Mesenchymal stem cell (in vitro differentiated cells and primary cell): ENCODE measurements around the gene ATP9B.

Experiments
- DNase-seq: peaks from one replicate; pipeline ENCODE4 v3.0.0-alpha.2; 2013
- H2AFZ ChIP-seq: one replicate; pipeline ENCODE4 v1.6.1; 2013; ENCODE audit warnings: low read depth, mild to moderate bottlenecking, control low read depth, inconsistent platforms, low read length, moderate library complexity
- H2AK5ac ChIP-seq: 2 replicates; pipeline ENCODE4 v1.6.1; 2013; ENCODE audit warnings: low read length, moderate library complexity, mild to moderate bottlenecking, inconsistent platforms; ENCODE audit not compliant: severe bottlenecking
- H2BK120ac ChIP-seq: one replicate; pipeline ENCODE4 v1.6.1; 2013; ENCODE audit warnings: low read depth, mild to moderate bottlenecking, inconsistent platforms, low read length, moderate library complexity
- H2BK12ac ChIP-seq, 2 experiments: one replicate each; pipeline ENCODE4 v1.6.1; 2013; ENCODE audit warnings: inconsistent platforms in 2 of 2, low read length in 2 of 2, mild to moderate bottlenecking in 2 of 2, moderate library complexity in 2 of 2, control low read depth in 1 of 2
- H2BK15ac ChIP-seq: one replicate; pipeline ENCODE4 v1.6.1; 2013; ENCODE audit warnings: mild to moderate bottlenecking, low read depth, inconsistent platforms; ENCODE audit not compliant: poor library complexity, severe bottlenecking
- H2BK5ac ChIP-seq: 2 replicates; pipeline ENCODE4 v1.6.1; 2013; ENCODE audit warnings: low read depth, mild to moderate bottlenecking, low read length, control low read depth, inconsistent platforms; ENCODE audit not compliant: poor library complexity, severe bottlenecking
- H3K14ac ChIP-seq, 2 experiments: one replicate each; pipeline ENCODE4 v1.6.1; 2013; ENCODE audit warnings: inconsistent platforms in 2 of 2, low read length in 2 of 2, control low read depth in 1 of 2, mild to moderate bottlenecking in 1 of 2, moderate library complexity in 1 of 2
- H3K18ac ChIP-seq, 2 experiments: one replicate each; pipeline ENCODE4 v1.6.1; 2013; ENCODE audit warnings: inconsistent platforms in 2 of 2, low read length in 2 of 2, control low read depth in 1 of 2, low read depth in 1 of 2, mild to moderate bottlenecking in 1 of 2
- H3K23ac ChIP-seq, 2 experiments: one replicate each; pipeline ENCODE4 v1.6.1; 2013; ENCODE audit warnings: inconsistent platforms in 2 of 2, low read length in 2 of 2, mild to moderate bottlenecking in 2 of 2, moderate library complexity in 2 of 2, control low read depth in 1 of 2
- H3K27ac ChIP-seq: 2 replicates; pipeline ENCODE4 v1.5.1; 2013; ENCODE audit warnings: mild to moderate bottlenecking, moderate library complexity, low read length, control low read depth, inconsistent platforms; ENCODE audit not compliant: poor library complexity, severe bottlenecking
- H3K27me3 ChIP-seq, 2 experiments: 2 replicates each; pipeline versions ENCODE4 v1.6.1 to v1.7.0; 2013; ENCODE audit warnings: low read length in 2 of 2, mild to moderate bottlenecking in 2 of 2, moderate library complexity in 2 of 2, control low read depth in 1 of 2, inconsistent platforms in 1 of 2; ENCODE audit not compliant: control insufficient read depth in 1 of 2, insufficient read depth in 1 of 2
- H3K36me3 ChIP-seq, 2 experiments: 2 replicates each; pipeline versions ENCODE4 v1.6.1 to v1.7.0; 2013; ENCODE audit warnings: low read length in 2 of 2, control low read depth in 1 of 2, inconsistent platforms in 1 of 2, low read depth in 1 of 2, mild to moderate bottlenecking in 1 of 2; ENCODE audit not compliant: insufficient read depth in 2 of 2, control insufficient read depth in 1 of 2
- H3K4ac ChIP-seq, 2 experiments: one replicate each; pipeline ENCODE4 v1.6.1; 2013; ENCODE audit warnings: inconsistent platforms in 2 of 2, low read length in 2 of 2, mild to moderate bottlenecking in 2 of 2, moderate library complexity in 2 of 2, control low read depth in 1 of 2, low read depth in 1 of 2
- H3K4me1 ChIP-seq: 2 replicates; pipeline ENCODE4 v1.6.1; 2013; ENCODE audit warnings: low read depth, low read length, control low read depth; ENCODE audit not compliant: control insufficient read depth, insufficient read depth
- H3K4me2 ChIP-seq: 2 replicates; pipeline ENCODE4 v1.6.1; 2013; ENCODE audit warnings: low read length, mild to moderate bottlenecking, inconsistent platforms; ENCODE audit not compliant: poor library complexity, severe bottlenecking
- H3K4me3 ChIP-seq, 2 experiments: 2 replicates each; pipeline versions ENCODE4 v1.5.1 to v1.7.0; 2013; ENCODE audit warnings: low read length in 2 of 2, mild to moderate bottlenecking in 2 of 2, control low read depth in 1 of 2, low read depth in 1 of 2; ENCODE audit not compliant: insufficient read depth in 1 of 2
- H3K79me1 ChIP-seq: replicated peaks from 2 replicates; pipeline ENCODE4 v1.6.1; 2013; ENCODE audit warnings: mild to moderate bottlenecking, control low read depth, low read length, inconsistent platforms; ENCODE audit not compliant: poor library complexity, severe bottlenecking
- H3K9ac ChIP-seq: 2 replicates; pipeline ENCODE4 v1.7.0; 2013; ENCODE audit warnings: mild to moderate bottlenecking, low read length, moderate library complexity
- H3K9me3 ChIP-seq: 2 replicates; pipeline ENCODE4 v1.7.0; 2013; ENCODE audit warnings: mild to moderate bottlenecking, low read length; ENCODE audit not compliant: control insufficient read depth
- H4K8ac ChIP-seq: one replicate; pipeline ENCODE4 v1.6.1; 2013; ENCODE audit warnings: inconsistent platforms, mild to moderate bottlenecking, low read length, moderate library complexity
- H4K91ac ChIP-seq: one replicate; pipeline ENCODE4 v1.6.1; 2013; ENCODE audit warnings: mild to moderate bottlenecking, low read length, inconsistent platforms
- WGBS: methylation state at CpG from one replicate; pipeline ENCODE4 v1.1.7; 2013; ENCODE audit warnings: mixed read lengths; 5-methylcytosine and 5-hydroxymethylcytosine counted together

Gene ATP9B

GRCh38 chr18:79400591-79401381 is 331.6 kb downstream of the ATP9B start:
- Histone ChIP-seq H3K4me3 (peak overlapping the region; percentile 61 to 75), H4K8ac (peak overlapping the region; percentile 51), H3K79me1 (peaks cover 5% of the 10 kb centered on the region), H3K23ac (no peak overlapping the region), H3K4me1 (peaks cover 32% of the 10 kb centered on the region), H3K36me3 (peaks cover 0 to 14% of the 10 kb centered on the region in 2 experiments), H3K18ac (peak overlapping the region; percentile 68 to 78), H4K91ac (no peak overlapping the region), H2AK5ac (no peak overlapping the region), H3K14ac (no peak overlapping the region), H3K9me3 (no peaks in the 10 kb centered on the region), H3K27me3 (peaks cover 0 to 54% of the 10 kb centered on the region in 2 experiments), H2AFZ (no peak overlapping the region), H2BK12ac (no peak overlapping the region), H3K27ac (no peak overlapping the region), H2BK15ac (peak overlapping the region; percentile 89), H3K4ac (peak overlapping the region in 1 of 2 experiments; percentile 45), H2BK120ac (peak overlapping the region; percentile 78), H3K4me2 (peak overlapping the region; percentile 91), H3K9ac (peak overlapping the region; percentile 65), H2BK5ac (no peak overlapping the region)
- WGBS = 47% methylated on average over 29 of the region's 58 CpGs
- no peak for DNase-seq

- H3K9me3 ChIP-seq = no peaks in the 10 kb centered on the region
- H2BK15ac ChIP-seq = no peak overlapping the region
- no peak overlapping the region for H4K8ac ChIP-seq
- no peak overlapping the region for H2AFZ ChIP-seq
- H3K27me3 ChIP-seq = peaks cover 0 to 52% of the 10 kb centered on the region in 2 experiments
- DNase-seq = no peak
- H3K18ac ChIP-seq = no peak overlapping the region
- no peak overlapping the region for H3K27ac ChIP-seq
- peak overlapping the region in 1 of 2 experiments; percentile 75 for H3K4me3 ChIP-seq
- H3K4ac ChIP-seq = no peak overlapping the region
- H3K23ac ChIP-seq = no peak overlapping the region
- H3K4me2 ChIP-seq = no peak overlapping the region
- 90% methylated on average over 30 of the region's 32 CpGs for WGBS
- peaks cover 24% of the 10 kb centered on the region for H3K4me1 ChIP-seq
- peaks cover 0 to 16% of the 10 kb centered on the region in 2 experiments for H3K36me3 ChIP-seq
- H3K9ac ChIP-seq = peak overlapping the region; percentile 65
- H4K91ac ChIP-seq = no peak overlapping the region
- no peak overlapping the region for H2AK5ac ChIP-seq
- H3K79me1 ChIP-seq = peaks cover 7% of the 10 kb centered on the region
- H2BK5ac ChIP-seq = no peak overlapping the region
- H3K14ac ChIP-seq = no peak overlapping the region
- H2BK12ac ChIP-seq = peak overlapping the region; percentile 21 to 25
- H2BK120ac ChIP-seq = peak overlapping the region; percentile 64
Measured at GRCh38 chr18:79401494-79402208, 332.5 kb downstream of the ATP9B start.

DNA sequence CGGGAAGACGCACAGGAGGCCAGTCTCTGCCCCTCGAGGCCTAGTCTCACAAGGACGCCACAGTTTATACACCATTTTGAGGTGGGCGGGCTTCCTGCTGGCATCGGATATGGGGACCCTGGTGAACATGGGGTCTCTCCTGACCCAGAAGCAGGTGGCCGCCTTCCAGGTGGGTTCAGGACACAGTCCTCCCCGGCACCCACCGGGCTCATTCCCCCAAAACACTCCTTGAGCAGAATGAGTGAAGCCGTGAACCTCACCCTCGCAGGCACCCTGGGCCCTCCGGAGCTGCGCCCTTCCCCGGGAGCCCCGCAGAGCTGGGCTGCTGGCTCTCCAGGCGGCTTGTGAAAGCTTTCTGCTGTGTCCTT is 333.0 kb downstream of the ATP9B start:
- no peak overlapping the region for H3K4me3 ChIP-seq
- no peak overlapping the region for H3K23ac ChIP-seq
- no peak overlapping the region for H2BK12ac ChIP-seq
- no peak overlapping the region for H3K27ac ChIP-seq
- H3K4ac ChIP-seq = no peak overlapping the region
- no peak overlapping the region for H4K91ac ChIP-seq
- H3K4me2 ChIP-seq = no peak overlapping the region
- H3K36me3 ChIP-seq = peaks cover 0 to 17% of the 10 kb centered on the region in 2 experiments
- H2AK5ac ChIP-seq = no peak overlapping the region
- H3K14ac ChIP-seq = no peak overlapping the region
- no peak overlapping the region for H2BK15ac ChIP-seq
- peaks cover 0 to 47% of the 10 kb centered on the region in 2 experiments for H3K27me3 ChIP-seq
- H2AFZ ChIP-seq = no peak overlapping the region
- no peaks in the 10 kb centered on the region for H3K9me3 ChIP-seq
- 92% methylated on average over 16 of the region's 16 CpGs for WGBS
- H2BK5ac ChIP-seq = no peak overlapping the region
- no peak overlapping the region for H3K9ac ChIP-seq
- no peak overlapping the region for H2BK120ac ChIP-seq
- no peak for DNase-seq
- peaks cover 7% of the 10 kb centered on the region for H3K79me1 ChIP-seq
- H3K4me1 ChIP-seq = peaks cover 23% of the 10 kb centered on the region
- H4K8ac ChIP-seq = no peak overlapping the region
- no peak overlapping the region for H3K18ac ChIP-seq
